Caco-2 (cell line): ENCODE results near the gene PIGO. TPM values are rescaled to one million over a fixed set of nuclear protein-coding genes. Genes with fewer than 3 reads are reported as not detected.

Source experiments
- Bru-seq: library from RNA; stranded (reverse); fragments of 400-500 nt; gene quantifications from one replicate; lab custom pipeline; 2021; lab: Mats Ljungman, UMichigan
- BruChase-seq, 2 experiments: library from RNA; stranded (reverse); fragments of 400-500 nt; gene quantifications; one replicate each; lab custom pipeline; 2021; lab: Mats Ljungman, UMichigan
- BruUV-seq: library from RNA; stranded (reverse); fragments of 400-500 nt; replicated peaks from 2 replicates; lab custom pipeline; 2021; lab: Mats Ljungman, UMichigan
- CTCF ChIA-PET: fragments of 300-600 bp; sonication (Branson Sonifier 250); formaldehyde crosslinking; loops from one replicate; lab custom pipeline; 2022; ENCODE audit warnings: antibody characterized with exemption; lab: Charles Lee
- POLR2A ChIA-PET: fragments of 300-600 bp; sonication (Branson Sonifier 250); formaldehyde crosslinking; loops from one replicate; lab custom pipeline; 2022; ENCODE audit warnings: antibody characterized with exemption; lab: Charles Lee
- DNase-seq, 2 experiments: peaks; one replicate each; pipeline versions ENCODE4 v3.0.0 to v3.0.0-alpha.2; 2020 to 2022
- H3K27me3 ChIP-seq: replicated peaks from 2 replicates; pipeline ENCODE4 v1.6.0; 2011; ENCODE audit warnings: low read length; ENCODE audit not compliant: control insufficient read depth, insufficient read depth
- H3K36me3 ChIP-seq: 2 replicates; pipeline ENCODE4 v1.5.1; 2011; ENCODE audit warnings: low read length; ENCODE audit not compliant: control insufficient read depth, insufficient read depth
- H3K4me1 ChIP-seq: fragments of 250-450 bp; sonication (Bioruptor Pico); 2 replicates; pipeline ENCODE4 v1.5.1; 2020; ENCODE audit warnings: mild to moderate bottlenecking
- H3K4me3 ChIP-seq: 2 replicates; pipeline ENCODE4 v1.5.1; 2011; ENCODE audit warnings: low read depth, mild to moderate bottlenecking, control low read depth, low read length
- H3K9me3 ChIP-seq: fragments of 250-450 bp; sonication (Bioruptor Pico); 2 replicates; pipeline ENCODE4 v1.5.1; 2020; ENCODE audit warnings: mild to moderate bottlenecking, moderate library complexity
- H3K27ac Mint-ChIP-seq: one replicate; pipeline ENCODE4 v1.8.0; 2022; ENCODE audit warnings: mixed read lengths; ENCODE audit not compliant: unreplicated experiment
- H3K27me3 Mint-ChIP-seq: one replicate; pipeline ENCODE4 v1.8.0; 2022; ENCODE audit warnings: mixed read lengths; ENCODE audit not compliant: insufficient read depth, unreplicated experiment
- H3K36me3 Mint-ChIP-seq: one replicate; pipeline ENCODE4 v1.8.0; 2022; ENCODE audit warnings: mild to moderate bottlenecking, mixed read lengths; ENCODE audit not compliant: insufficient read depth, unreplicated experiment
- H3K4me1 Mint-ChIP-seq: one replicate; pipeline ENCODE4 v1.8.0; 2022; ENCODE audit warnings: low read depth, mixed read lengths; ENCODE audit not compliant: unreplicated experiment
- H3K4me3 Mint-ChIP-seq: one replicate; pipeline ENCODE4 v1.8.0; 2022; ENCODE audit warnings: mild to moderate bottlenecking, moderate library complexity, mixed read lengths; ENCODE audit not compliant: unreplicated experiment
- H3K9me3 Mint-ChIP-seq: one replicate; pipeline ENCODE4 v1.8.0; 2022; ENCODE audit warnings: mixed read lengths; ENCODE audit not compliant: unreplicated experiment
- CTCF ChIP-seq, 2 experiments: fragments of 200-600 bp in 1 of 2; IDR thresholded peaks; 1 replicate in 1 of 2; 2 replicates in 1 of 2; pipeline versions ENCODE4 v1.5.1 to v1.8.0; 2011 to 2022; ENCODE audit warnings: antibody characterized with exemption in 1 of 2, control low read depth in 1 of 2, inconsistent platforms in 1 of 2, low read depth in 1 of 2, low read length in 1 of 2, mild to moderate bottlenecking in 1 of 2, moderate library complexity in 1 of 2; ENCODE audit not compliant: insufficient read depth in 1 of 2, severe bottlenecking in 1 of 2, unreplicated experiment in 1 of 2
- intact Hi-C: fragments of 100-400 bp; cut with micrococcal nuclease; formaldehyde crosslinking; loops from one replicate; pipeline ENCODE4 v1.10.0; 2022; ENCODE audit not compliant: unreplicated experiment
- long read RNA-seq: library from polyadenylated mRNA; stranded (forward); transcript quantifications from one replicate; pipeline ENCODE4 v2.0.0, GENCODE V29; 2022
- total RNA-seq: library from RNA; stranded (reverse); gene quantifications from 2 replicates; pipeline ENCODE4 v1.2.3, GENCODE V29; 2022

The PIGO gene
- total RNA-seq (38.7 and 41.5 TPM in 2 replicates), Bru-seq, nascent RNA (percentile 83 among the genes with signal in this experiment), BruChase-seq, experiment 1, labeled RNA remaining after a 2-hour chase (percentile 81 among the genes with signal in this experiment), BruChase-seq, experiment 2, labeled RNA remaining after a 6-hour chase (percentile 91 among the genes with signal in this experiment)
- long read RNA-seq, partial matches to known transcripts: 26 of 60 reads
- long read RNA-seq, other reads (novel, unspliced or antisense): 30 of 60 reads

GRCh38 chr9:35096035-35096849 is at the start of gene PIGO:
Gene PIGO, minus strand, starts transcription at chr9:35096591. Its CDS starts 1,026 bp downstream, at chr9:35095565.
- CTCF ChIA-PET: interaction anchor here (0.7 to 1.5 kb wide), 5 partner anchors 15 to 656 kb away, joined by 3 to 7 read pairs (median 4); partner anchors contain the start of gene FANCG
- no peaks in the 10 kb centered on the region for H3K36me3 ChIP-seq
- no peaks in the 10 kb centered on the region for H3K9me3 ChIP-seq
- intact Hi-C loops: loop anchor here (1.0 kb wide), 2 partner anchors 17 to 24 kb away; partner anchors contain the start of genes FANCG and VCP
- Mint-ChIP-seq H3K4me3 (peak within 1 kb of the TSS; percentile 85), H3K4me1 (no peaks in the 10 kb centered on the region), H3K36me3 (peaks cover 35% of the 10 kb centered on the region), H3K27me3 (no peaks in the 10 kb centered on the region), H3K27ac (peak within 1 kb of the TSS; percentile 92), H3K9me3 (no peaks in the 10 kb centered on the region)
- BruUV-seq: TSS peak; percentile 71
- peak; percentile 72 to 94 for TF ChIP-seq CTCF (IDR thresholded peaks at IDR 0.05; ENCODE audit: insufficient read depth in 1 of 2, low read depth in 1 of 2, low read length in 1 of 2, severe bottlenecking in 1 of 2, unreplicated experiment in 1 of 2)
- peak within 1 kb of the TSS; percentile 83 for H3K4me3 ChIP-seq
- H3K27me3 ChIP-seq: no peaks in the 10 kb centered on the region
- peaks cover 4% of the 10 kb centered on the region; the same call in 1 of the 2 replicates for H3K4me1 ChIP-seq
- POLR2A ChIA-PET: interaction anchor here (0.6 to 1.1 kb wide), 5 partner anchors 15 to 65 kb away, joined by 3 to 6 read pairs (median 3); partner anchors contain the start of genes ATOSB and VCP
- peak; percentile 93 to 96 for DNase-seq

- no peak overlapping the region for H3K4me3 ChIP-seq
- Mint-ChIP-seq H3K9me3 (peaks cover under 1% of the 10 kb centered on the region), H3K36me3 (no peaks in the 10 kb centered on the region), H3K27me3 (no peaks in the 10 kb centered on the region), H3K27ac (no peak overlapping the region), H3K4me1 (no peaks in the 10 kb centered on the region), H3K4me3 (no peak overlapping the region)
- TF ChIP-seq CTCF (IDR thresholded peaks at IDR 0.05; ENCODE audit: insufficient read depth in 1 of 2, low read depth in 1 of 2, low read length in 1 of 2, severe bottlenecking in 1 of 2, unreplicated experiment in 1 of 2): no peak
- no peaks in the 10 kb centered on the region for H3K27me3 ChIP-seq
- no TSS peak for BruUV-seq
- intact Hi-C loops: no loop called here
- DNase-seq: no peak
- POLR2A ChIA-PET: no interaction called here
- H3K4me1 ChIP-seq: no peaks in the 10 kb centered on the region
- no peaks in the 10 kb centered on the region for H3K36me3 ChIP-seq
- H3K9me3 ChIP-seq: peaks cover 21% of the 10 kb centered on the region
- CTCF ChIA-PET: no interaction called here
These were observed 45.6 kb upstream of the PIGO start for GRCh38 chr9:35142037-35142436.

GRCh38 chr9:35140093-35140492 is 43.7 kb upstream of the PIGO start:
- no peak overlapping the region for H3K27ac Mint-ChIP-seq
- DNase-seq: no peak
- no peak for TF ChIP-seq CTCF (IDR thresholded peaks at IDR 0.05; ENCODE audit: insufficient read depth in 1 of 2, low read depth in 1 of 2, low read length in 1 of 2, severe bottlenecking in 1 of 2, unreplicated experiment in 1 of 2)
- no peak overlapping the region for H3K4me3 Mint-ChIP-seq
- BruUV-seq: no TSS peak
- POLR2A ChIA-PET: no interaction called here
- CTCF ChIA-PET: no interaction called here
- intact Hi-C loops: no loop called here
- Histone ChIP-seq H3K9me3 (peaks cover 19% of the 10 kb centered on the region), H3K36me3 (no peaks in the 10 kb centered on the region), H3K4me1 (no peaks in the 10 kb centered on the region), H3K27me3 (no peaks in the 10 kb centered on the region), H3K4me3 (no peak overlapping the region)
- H3K36me3 Mint-ChIP-seq: no peaks in the 10 kb centered on the region
- H3K9me3 Mint-ChIP-seq: no peaks in the 10 kb centered on the region
- H3K27me3 Mint-ChIP-seq: no peaks in the 10 kb centered on the region
- no peaks in the 10 kb centered on the region for H3K4me1 Mint-ChIP-seq
